NCI-H1105 treated with DMSO at 0.1 percent for 48 hours (cell line): ENCODE measurements around the gene RAP1GDS1.
"Not testable (repeated sequence)": the region's sequence is repeated elsewhere in the genome, so short reads cannot be mapped to it uniquely, and the experiment has no call there.

ENCODE experiments used
- DNase-seq: peaks from one replicate; lab custom pipeline; 2025; lab: John Stamatoyannopoulos, UW

The RAP1GDS1 gene

DNA sequence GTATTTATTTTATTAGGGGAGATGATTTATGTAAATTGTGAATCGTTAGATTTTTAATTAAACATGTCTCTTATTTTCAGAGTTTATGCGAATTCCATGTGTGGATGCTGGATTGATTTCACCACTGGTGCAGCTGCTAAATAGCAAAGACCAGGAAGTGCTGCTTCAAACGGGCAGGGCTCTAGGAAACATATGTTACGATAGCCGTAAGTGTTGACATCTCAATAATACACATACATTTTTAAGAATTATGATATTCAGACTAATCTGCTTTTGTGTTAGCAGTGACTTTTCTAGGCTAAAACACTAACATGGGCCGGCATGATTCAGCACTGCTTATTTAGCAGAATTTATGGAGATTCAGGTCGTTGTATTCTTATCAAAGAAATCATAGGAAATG, 91.2 kb downstream of the RAP1GDS1 start:
- no peak for DNase-seq

DNA sequence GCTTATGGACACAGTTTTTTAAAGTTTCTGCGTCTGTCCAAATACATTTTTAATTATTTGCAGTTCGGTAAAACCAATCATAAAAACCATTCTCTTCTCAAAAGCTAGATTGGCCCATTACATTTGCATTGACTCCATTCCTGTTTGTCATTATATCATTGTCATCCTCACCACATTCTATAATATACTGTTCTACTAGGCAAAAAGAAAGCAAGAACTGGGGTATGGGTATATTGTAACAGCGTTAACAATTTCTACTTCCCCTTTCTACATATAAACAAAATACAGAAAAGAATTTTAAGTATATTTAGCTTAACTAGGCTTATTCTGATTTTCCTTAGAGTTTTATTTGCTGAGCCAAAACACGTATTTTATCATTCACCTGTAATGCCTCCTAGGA, 91.8 kb downstream of the RAP1GDS1 start:
- no peak for DNase-seq

GRCh38 chr4:98358630-98359248, 97.6 kb downstream of the RAP1GDS1 start:
- DNase-seq = no peak

- no peak for DNase-seq
These were observed 98.5 kb downstream of the RAP1GDS1 start for GRCh38 chr4:98359646-98360045.

GRCh38 chr4:98363431-98363830, 102.2 kb downstream of the RAP1GDS1 start:
- DNase-seq = no peak

DNA sequence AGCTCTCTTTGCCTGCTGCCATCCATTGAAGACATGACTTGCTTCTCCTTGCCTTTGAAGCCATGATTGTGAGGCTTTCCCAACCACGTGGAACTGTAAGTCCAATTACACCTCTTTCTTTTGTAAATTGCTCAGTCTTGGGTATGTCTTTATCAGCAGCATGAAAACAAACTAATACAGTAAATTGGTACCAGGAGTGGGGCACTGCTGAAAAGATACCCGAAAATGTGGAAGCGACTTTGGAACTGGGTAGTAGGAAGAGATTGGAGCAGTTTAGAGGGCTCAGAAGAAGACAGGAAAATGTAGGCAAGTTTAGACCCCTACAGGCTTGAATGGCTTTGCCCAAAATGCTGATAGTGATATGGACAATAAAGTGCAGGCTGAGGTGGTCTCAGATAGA, 105.1 kb downstream of the RAP1GDS1 start:
- DNase-seq = not testable (repeated sequence)

- DNase-seq = not testable (repeated sequence)
These were observed 106.8 kb downstream of the RAP1GDS1 start for GRCh38 chr4:98368000-98368399.

DNA sequence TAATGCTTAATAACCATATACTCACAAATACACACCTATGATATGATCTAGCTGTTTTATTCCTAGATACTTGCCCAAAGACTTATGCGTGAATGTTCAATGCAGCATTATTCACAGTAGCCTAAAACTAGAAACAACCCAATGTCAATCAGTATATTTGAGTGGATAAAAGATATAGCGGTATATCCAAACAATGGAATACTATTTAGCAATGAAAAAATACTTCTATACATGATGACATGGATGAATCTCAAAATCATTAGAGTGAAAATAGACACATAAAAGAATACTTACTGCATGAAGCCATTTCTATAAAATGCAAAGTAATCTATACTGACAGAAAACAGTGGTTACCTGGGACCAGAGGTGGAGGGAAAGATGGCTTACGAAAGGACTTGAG, 108.1 kb downstream of the RAP1GDS1 start:
- no peak for DNase-seq

GRCh38 chr4:98374643-98375042, 113.5 kb downstream of the RAP1GDS1 start:
- no peak for DNase-seq

GRCh38 chr4:98377559-98377958, 116.4 kb downstream of the RAP1GDS1 start:
- no peak for DNase-seq

- no peak for DNase-seq
These were observed 120.1 kb downstream of the RAP1GDS1 start for GRCh38 chr4:98381306-98381705.

GRCh38 chr4:98383431-98384106, 122.4 kb downstream of the RAP1GDS1 start:
- DNase-seq = no peak

DNA sequence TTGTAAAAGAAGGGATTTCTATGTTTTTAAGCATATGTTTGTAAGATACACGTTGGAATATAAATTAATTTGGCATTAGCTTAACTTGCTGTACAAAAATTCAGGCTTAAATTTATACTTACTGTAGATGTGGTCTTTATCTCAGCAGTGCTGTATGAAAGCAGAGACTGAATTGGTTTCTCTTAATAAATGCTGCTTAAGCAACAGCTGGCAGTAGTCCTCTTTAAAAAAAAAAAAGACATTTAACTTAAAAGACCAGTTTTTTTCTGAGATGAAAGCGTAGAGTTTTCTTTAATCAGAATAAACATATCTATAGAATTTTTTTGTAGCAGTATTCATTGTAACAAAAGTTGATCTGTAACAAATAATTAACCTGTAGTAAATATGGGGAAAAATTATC, 124.6 kb downstream of the RAP1GDS1 start:
- no peak for DNase-seq

DNA sequence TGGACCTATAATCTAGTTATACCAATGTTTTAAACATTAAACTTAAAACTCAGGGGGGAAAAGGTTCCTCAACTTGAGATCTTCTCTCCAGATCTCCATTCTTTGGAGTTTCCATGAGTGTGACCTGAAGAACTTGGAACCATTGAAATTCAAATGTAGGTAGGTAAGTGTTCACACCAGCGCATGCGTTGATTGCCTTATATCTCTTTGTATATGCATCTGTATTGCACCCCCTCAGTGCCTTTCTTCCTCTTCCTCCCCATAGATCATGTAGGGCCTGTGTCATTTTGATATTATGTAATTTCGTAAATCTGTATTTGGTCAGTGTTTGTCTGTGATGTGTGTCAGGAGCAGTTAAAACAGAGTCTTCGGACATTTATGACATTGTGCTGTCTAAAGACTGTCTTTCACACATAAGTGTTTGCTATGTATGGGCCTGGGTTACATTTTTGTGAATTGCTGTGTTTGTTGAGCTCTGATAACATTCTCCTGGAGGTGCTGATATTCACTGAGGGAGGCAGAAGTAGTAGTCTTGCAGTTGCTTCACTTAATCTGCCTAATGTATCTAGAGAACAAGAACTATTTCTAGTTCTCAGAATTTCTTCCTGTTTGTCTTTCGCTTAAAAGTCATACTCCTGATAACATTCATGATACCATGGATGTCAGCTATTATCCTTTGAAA, 126.3 kb downstream of the RAP1GDS1 start:
- no peak for DNase-seq

DNA sequence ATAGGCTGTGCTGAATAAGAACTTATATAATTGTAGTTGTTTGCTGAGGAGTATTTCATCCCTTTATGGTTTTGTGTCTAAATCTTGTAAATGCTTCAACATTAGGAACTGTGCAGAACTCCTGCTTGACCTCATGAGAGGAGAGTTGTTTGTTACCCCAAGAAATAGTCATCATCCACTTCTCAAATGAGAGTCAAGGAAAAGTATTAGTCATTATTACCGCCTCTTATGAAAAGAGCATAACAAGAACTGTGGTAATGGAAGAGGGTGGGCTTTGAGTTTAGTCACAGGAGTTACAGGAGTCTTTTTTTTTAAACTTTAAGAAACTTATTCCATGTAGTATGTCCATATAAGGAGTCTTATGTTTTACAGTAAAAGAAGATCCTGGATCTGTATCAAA, 132.9 kb downstream of the RAP1GDS1 start:
- DNase-seq = no peak

DNA sequence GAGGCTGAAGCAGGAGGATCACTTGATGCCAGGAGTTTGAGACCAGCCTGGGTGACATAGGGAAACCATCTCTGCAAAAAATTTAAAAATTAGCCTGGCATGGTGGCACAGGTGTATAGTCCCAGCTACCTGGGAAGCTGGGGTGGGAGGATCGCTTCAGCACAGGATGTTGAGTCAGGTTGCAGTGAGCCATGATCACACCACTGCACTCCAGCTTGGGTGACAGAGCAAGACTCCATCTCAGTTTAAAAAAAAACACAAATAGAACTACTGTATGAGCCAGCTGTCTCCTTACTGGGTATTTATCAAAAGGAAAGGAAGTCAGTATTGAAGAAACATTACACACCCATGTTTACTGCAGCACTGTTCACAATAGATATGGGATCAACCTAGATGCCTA, 138.7 kb downstream of the RAP1GDS1 start:
- no peak for DNase-seq

DNA sequence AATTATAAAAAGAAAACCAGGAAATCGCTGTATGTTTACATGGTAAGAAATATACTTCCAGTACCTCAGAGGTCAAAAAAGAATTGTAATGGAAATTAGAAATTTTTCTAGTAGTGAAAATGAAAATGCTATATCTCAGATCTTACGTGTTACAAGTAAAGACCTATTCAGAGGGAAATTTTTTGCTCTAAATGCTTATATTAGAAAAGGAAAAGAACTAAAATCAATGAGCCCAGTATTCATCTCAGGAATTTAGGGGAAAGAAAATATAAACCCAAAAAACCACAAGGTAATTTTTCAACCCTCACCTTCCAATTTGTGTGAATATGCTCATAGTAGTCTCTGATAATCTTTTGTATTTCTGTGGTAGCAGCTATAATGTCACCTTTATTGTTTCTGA, 145.6 kb downstream of the RAP1GDS1 start:
- DNase-seq = no peak

DNA sequence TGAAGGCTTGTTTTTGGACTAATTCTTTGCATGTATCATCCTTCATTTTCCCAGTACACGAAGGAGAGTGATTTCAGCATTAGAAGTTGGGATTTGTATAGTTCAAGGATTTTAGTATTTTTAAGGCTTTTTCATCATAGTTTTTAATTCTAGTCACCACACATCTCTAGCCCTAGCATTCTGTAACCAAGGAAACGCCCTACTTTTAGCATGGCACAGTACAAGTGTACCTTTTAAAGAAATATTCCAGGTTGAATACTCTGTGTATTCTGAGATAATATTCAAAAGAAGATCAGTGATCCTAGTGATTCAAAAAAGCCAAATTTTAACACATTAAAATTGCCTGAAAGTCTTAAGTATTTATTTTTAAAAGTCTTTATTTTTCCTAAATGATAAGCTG, 150.5 kb downstream of the RAP1GDS1 start:
- DNase-seq = no peak

GRCh38 chr4:98416844-98417243, 155.7 kb downstream of the RAP1GDS1 start:
- DNase-seq = no peak

DNA sequence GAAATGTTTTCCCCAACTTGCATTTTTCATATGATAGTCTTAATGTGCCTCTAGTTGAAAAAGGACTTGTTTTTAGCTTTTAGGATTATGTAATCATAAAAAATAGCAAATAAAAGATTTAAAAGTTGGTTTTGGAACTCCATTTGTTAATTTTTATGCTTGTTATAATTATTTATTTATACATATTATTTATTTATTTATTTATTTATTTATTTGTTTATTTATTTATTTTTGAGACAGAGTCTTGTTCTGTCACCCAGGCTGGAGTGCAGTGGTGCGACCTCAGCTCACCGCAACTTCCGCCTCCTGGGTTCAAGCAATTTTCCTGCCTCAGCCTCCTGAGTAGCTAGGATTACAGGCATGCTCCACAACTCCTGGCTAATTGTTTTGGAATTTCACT, 159.0 kb downstream of the RAP1GDS1 start:
- not testable (repeated sequence) for DNase-seq

DNA sequence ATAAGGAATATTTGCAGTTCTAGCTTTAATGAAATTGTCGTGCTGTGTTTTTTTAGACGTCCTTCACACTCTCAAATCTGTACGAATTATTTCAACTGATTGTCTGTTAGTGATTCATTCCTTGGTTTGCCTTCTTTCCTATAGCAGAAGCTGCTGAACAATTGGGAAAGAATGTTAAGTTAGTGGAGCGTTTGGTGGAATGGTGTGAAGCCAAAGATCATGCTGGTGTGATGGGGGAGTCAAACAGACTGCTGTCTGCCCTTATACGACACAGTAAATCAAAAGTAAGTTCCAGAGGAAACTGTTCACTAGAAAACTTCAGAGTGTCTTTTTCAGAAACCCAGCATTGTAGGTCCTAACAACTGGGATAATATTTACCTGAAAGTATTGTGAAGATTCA, 159.9 kb downstream of the RAP1GDS1 start:
- DNase-seq = no peak

GRCh38 chr4:98423009-98423408, 161.8 kb downstream of the RAP1GDS1 start:
- DNase-seq = no peak

DNA sequence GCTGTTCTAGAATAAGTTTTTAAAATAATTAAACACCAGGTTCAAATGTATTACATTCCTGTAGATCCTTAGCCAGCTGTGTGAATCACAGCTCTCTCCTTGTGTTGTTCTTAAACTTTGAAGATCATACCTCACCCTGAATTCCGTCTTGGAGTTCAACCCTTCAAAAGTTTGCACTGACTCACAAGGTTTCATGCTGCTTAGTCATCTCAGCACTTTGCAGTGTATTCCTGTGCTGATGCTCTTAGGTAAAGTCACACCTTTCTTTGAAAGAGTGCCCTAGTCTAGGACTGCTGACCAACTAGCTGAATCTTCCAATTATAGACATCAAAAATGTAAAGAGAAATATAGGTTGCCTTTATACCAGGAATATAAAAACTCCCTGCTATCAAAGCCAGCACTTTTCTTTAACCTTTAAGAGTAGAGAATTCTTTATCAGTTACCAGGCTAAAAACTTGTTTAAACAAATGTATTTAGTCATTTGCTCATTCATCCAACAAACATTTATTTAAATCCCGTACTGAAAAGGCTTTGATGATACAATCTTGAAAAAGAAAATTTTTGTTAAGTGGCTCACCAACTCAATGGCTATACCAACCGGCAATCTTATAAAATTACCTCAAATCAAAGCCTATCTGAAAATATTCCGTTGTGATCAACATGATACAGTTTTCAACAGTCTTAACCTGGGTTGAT, 169.7 kb downstream of the RAP1GDS1 start:
- DNase-seq = no peak
